Epithelial cell of proximal tubule (primary cell): ENCODE data around the gene COL28A1. TPM values are rescaled to one million over a fixed set of nuclear protein-coding genes. Genes with fewer than 3 reads are reported as not detected.
A peak's percentile ranks its signal among the peaks of the same experiment; 100 is the strongest.

Experiments used
- DNase-seq: peaks from one replicate; pipeline ENCODE4 v3.0.0-alpha.2; 2011; ENCODE audit warnings: low read depth
- H3K4me3 ChIP-seq: 2 replicates; pipeline ENCODE4 v1.5.1; 2011; ENCODE audit warnings: low read depth, mild to moderate bottlenecking, low read length
- total RNA-seq: library from RNA; depleted of rRNA; stranded (reverse); fragments of >200 nt; gene quantifications from 2 replicates; pipeline ENCODE4 v1.2.3, GENCODE V29; 2015
- TF ChIP-seq, protein P1 (sequence below): conservative IDR thresholded peaks from 2 replicates; pipeline ENCODE4 v1.5.1; 2012; ENCODE audit warnings: low read depth, mild to moderate bottlenecking, low read length

Gene COL28A1
- total RNA-seq, 1 donor from 2014 or later, result 0.40 TPM

- TF ChIP-seq, protein P1, sequence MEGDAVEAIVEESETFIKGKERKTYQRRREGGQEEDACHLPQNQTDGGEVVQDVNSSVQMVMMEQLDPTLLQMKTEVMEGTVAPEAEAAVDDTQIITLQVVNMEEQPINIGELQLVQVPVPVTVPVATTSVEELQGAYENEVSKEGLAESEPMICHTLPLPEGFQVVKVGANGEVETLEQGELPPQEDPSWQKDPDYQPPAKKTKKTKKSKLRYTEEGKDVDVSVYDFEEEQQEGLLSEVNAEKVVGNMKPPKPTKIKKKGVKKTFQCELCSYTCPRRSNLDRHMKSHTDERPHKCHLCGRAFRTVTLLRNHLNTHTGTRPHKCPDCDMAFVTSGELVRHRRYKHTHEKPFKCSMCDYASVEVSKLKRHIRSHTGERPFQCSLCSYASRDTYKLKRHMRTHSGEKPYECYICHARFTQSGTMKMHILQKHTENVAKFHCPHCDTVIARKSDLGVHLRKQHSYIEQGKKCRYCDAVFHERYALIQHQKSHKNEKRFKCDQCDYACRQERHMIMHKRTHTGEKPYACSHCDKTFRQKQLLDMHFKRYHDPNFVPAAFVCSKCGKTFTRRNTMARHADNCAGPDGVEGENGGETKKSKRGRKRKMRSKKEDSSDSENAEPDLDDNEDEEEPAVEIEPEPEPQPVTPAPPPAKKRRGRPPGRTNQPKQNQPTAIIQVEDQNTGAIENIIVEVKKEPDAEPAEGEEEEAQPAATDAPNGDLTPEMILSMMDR, result no peak
- peak within 1 kb of the TSS; percentile 60 for H3K4me3 ChIP-seq
- no peak for DNase-seq
These were observed 31.3 kb upstream of the COL28A1 start, which contains the start of gene MIOS for GRCh38 chr7:7566651-7567611. Gene MIOS, plus strand, starts transcription at chr7:7566884. Its CDS starts 5,592 bp downstream, at chr7:7572476.

DNA sequence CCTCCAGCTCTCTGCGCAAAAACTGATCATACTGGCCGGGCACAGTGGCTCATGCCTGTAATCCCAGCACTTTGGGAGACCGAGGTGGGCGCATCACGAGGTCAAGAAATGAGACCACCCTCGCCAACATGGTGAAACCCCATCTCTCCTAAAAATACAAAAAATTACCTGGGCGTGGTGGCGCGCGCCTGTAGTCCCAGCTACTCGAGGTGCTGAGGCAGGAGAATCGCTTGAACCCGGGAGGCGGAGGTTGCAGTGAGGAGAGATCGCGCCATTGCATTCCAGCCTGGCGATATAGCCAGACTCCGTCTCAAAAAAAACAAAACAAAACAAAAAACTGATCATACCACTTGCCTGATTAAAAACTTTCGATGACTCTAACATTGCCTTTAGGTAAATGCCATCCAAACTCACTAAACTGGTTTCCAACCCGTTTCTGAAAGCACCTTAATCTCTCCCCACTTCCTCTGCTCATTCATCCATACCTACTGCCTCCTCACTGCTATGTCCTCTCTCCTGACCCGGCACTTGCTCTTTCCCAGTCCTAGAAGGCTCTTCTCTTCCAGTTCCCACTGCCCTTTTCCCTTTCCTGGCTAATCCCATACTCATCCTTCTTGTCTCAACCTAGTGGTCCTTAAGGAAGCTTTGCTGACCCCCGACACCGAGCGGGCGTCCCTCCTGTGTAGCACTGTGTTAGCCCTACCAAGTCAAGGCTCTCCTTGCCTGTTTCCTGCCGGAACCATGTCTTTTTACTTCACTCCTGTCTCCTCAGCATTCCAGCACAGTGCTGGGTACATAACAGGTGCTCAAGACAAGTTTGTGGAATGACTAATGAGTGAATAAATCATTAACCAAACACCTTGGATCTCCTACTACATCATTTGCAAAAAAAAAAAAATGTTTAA is 30.3 kb upstream of the COL28A1 start:
- peak; percentile 74 for DNase-seq
- TF ChIP-seq, protein P1, result no peak
- H3K4me3 ChIP-seq, result peak overlapping the region; percentile 60

- TF ChIP-seq, protein P1, result no peak
- H3K4me3 ChIP-seq, result peak overlapping the region; percentile 60
- no peak for DNase-seq
These were observed 29.5 kb upstream of the COL28A1 start for GRCh38 chr7:7565018-7565680.

DNA sequence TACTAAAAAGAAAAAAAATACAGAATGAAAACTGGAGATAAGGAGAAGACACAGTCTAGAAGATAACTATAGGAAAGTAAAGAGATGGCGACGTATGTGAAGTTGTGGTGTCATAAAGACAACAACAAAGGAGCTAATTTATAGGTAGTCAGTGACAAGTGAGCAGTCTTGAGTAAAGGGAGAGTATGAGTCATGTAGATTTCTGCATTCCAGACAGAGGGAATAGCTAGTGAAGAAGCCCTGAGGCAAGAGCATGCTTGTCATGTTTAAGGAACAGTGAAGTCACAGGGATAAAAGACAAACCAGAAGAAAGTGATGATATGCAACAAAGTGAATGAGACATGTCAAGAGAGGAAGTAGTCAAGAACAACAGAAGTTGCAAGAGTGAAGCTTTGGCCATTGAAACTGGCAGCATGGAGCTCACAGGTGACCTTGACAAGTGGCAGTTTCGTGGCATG is 28.7 kb upstream of the COL28A1 start:
- peak; percentile 95 for DNase-seq
- TF ChIP-seq, protein P1, result no peak
- peak overlapping the region; percentile 60 for H3K4me3 ChIP-seq

DNA sequence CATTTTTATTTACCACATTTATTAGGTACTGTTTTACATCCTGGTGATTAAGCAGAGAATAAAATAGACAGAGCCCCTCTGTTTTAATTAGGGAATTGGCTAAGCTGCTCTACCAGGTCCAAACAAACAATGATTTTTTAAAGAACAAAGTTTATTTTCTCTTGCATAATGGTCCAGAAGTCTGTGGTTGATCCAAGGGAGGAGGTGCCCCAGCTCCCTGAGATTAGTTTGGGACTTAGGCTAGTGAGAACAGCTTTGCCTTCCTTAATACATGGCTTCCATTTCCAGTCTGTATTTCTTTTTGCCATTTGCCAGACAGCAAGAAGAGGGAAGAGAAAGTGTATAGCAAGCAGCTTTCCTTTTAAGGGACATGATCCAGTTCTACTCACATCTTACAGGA is 28.1 kb upstream of the COL28A1 start:
- DNase-seq, result no peak
- peak overlapping the region; percentile 23 for H3K4me3 ChIP-seq
- TF ChIP-seq, protein P1, result no peak

- no peak overlapping the region for H3K4me3 ChIP-seq
- TF ChIP-seq, protein P1, result no peak
- DNase-seq, result no peak
These were observed 27.6 kb upstream of the COL28A1 start for GRCh38 chr7:7563269-7563668.
